ENCODE results near the gene ZSCAN23. TPM values are rescaled to one million over a fixed set of nuclear protein-coding genes. Genes with fewer than 3 reads are reported as not detected.
A peak's percentile ranks its signal among the peaks of the same experiment; 100 is the strongest.

Gene ZSCAN23
- total and polyA plus RNA-seq, 9 of the 15 experiments (the other 6 are each of a cell fraction or from before 2014, with no cell fraction given): 0.05 to 0.29 (median 0.21) TPM; not detected in 1

- TF ChIP-seq, protein P1, sequence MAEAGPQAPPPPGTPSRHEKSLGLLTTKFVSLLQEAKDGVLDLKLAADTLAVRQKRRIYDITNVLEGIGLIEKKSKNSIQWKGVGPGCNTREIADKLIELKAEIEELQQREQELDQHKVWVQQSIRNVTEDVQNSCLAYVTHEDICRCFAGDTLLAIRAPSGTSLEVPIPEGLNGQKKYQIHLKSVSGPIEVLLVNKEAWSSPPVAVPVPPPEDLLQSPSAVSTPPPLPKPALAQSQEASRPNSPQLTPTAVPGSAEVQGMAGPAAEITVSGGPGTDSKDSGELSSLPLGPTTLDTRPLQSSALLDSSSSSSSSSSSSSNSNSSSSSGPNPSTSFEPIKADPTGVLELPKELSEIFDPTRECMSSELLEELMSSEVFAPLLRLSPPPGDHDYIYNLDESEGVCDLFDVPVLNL (CRISPR knock-in tag; IDR thresholded peaks at IDR 0.05; ENCODE audit: low read depth): no peak
- TF ChIP-seq NBN (IDR thresholded peaks at IDR 0.05; ENCODE audit: low read depth): peak; percentile 95
- peak; percentile 95 for TF ChIP-seq HMGN3 (IDR thresholded peaks at IDR 0.05; ENCODE audit: borderline replicate concordance, extremely low read depth, insufficient read length, low read depth, low read length)
- no peak for TF ChIP-seq ZSCAN32 (CRISPR knock-in tag; IDR thresholded peaks at IDR 0.05)
- TF ChIP-seq ZNF134 (CRISPR knock-in tag; conservative IDR thresholded peaks at IDR 0.05): no peak; the same call in 1 of the 2 replicates
- TF ChIP-seq, protein P2, sequence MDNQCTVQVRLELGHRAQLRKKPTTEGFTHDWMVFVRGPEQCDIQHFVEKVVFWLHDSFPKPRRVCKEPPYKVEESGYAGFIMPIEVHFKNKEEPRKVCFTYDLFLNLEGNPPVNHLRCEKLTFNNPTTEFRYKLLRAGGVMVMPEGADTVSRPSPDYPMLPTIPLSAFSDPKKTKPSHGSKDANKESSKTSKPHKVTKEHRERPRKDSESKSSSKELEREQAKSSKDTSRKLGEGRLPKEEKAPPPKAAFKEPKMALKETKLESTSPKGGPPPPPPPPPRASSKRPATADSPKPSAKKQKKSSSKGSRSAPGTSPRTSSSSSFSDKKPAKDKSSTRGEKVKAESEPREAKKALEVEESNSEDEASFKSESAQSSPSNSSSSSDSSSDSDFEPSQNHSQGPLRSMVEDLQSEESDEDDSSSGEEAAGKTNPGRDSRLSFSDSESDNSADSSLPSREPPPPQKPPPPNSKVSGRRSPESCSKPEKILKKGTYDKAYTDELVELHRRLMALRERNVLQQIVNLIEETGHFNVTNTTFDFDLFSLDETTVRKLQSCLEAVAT (IDR thresholded peaks at IDR 0.05): peak in 1 of 2 experiments; percentile 84
- TF ChIP-seq ADNP (tag; IDR thresholded peaks at IDR 0.05): peak; percentile 94
- peak; percentile 99; the same call in 1 of the 2 replicates for TF ChIP-seq XRCC5 (IDR thresholded peaks at IDR 0.05; ENCODE audit: low read depth, low read length)
- TF ChIP-seq, protein P3, sequence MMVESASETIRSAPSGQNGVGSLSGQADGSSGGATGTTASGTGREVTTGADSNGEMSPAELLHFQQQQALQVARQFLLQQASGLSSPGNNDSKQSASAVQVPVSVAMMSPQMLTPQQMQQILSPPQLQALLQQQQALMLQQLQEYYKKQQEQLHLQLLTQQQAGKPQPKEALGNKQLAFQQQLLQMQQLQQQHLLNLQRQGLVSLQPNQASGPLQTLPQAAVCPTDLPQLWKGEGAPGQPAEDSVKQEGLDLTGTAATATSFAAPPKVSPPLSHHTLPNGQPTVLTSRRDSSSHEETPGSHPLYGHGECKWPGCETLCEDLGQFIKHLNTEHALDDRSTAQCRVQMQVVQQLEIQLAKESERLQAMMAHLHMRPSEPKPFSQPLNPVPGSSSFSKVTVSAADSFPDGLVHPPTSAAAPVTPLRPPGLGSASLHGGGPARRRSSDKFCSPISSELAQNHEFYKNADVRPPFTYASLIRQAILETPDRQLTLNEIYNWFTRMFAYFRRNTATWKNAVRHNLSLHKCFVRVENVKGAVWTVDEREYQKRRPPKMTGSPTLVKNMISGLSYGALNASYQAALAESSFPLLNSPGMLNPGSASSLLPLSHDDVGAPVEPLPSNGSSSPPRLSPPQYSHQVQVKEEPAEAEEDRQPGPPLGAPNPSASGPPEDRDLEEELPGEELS (CRISPR knock-in tag; IDR thresholded peaks at IDR 0.05; ENCODE audit: borderline replicate concordance): 0 out of 2 replicates have a peak, but pooled peaks have one; percentile 16
- TF ChIP-seq ZNF707 (CRISPR knock-in tag; conservative IDR thresholded peaks at IDR 0.05): no peak
- TF ChIP-seq RUNX1 (IDR thresholded peaks at IDR 0.05; ENCODE audit: low read depth): no peak
- TF ChIP-seq ZNF589 (CRISPR knock-in tag; IDR thresholded peaks at IDR 0.05; ENCODE audit: low read depth): 0 out of 2 replicates have a peak, but pooled peaks have one; percentile 33
- peak; percentile 89 for TF ChIP-seq AFF4 (CRISPR knock-in tag; IDR thresholded peaks at IDR 0.05)
- peak; percentile 95 for TF ChIP-seq NCOA1 (IDR thresholded peaks at IDR 0.05; ENCODE audit: low read depth)
- TF ChIP-seq ZNF239 (CRISPR knock-in tag; IDR thresholded peaks at IDR 0.05): peak; percentile 63
- TF ChIP-seq POLR2AphosphoS5 (IDR thresholded peaks at IDR 0.05; ENCODE audit: control insufficient read depth, insufficient read depth, low read depth, low read length): peak; percentile 96
- no peak for TF ChIP-seq XRCC4 (IDR thresholded peaks at IDR 0.05; ENCODE audit: extremely low read depth, insufficient read depth, insufficient read length)
These were observed 43.8 kb downstream of the ZSCAN23 start, which contains the start of gene ZSCAN12 (continued) for GRCh38 chr6:28399350-28400121.
